Measurements from ENCODE around the gene SLC35F1. TPM values are rescaled to one million over a fixed set of nuclear protein-coding genes. Genes with fewer than 3 reads are reported as not detected.
"Not testable (repeated sequence)": the region's sequence is repeated elsewhere in the genome, so short reads cannot be mapped to it uniquely, and the experiment has no call there.

The SLC35F1 gene
- total RNA-seq, 4 donors from 2014 or later: 0.28 to 0.53 (median 0.40) TPM; not detected in 1

GRCh38 chr6:117960877-117961276, 53.8 kb downstream of the SLC35F1 start:
- Histone ChIP-seq H3K27me3 (no peaks in the 10 kb centered on the region), H3K4me3 (no peak overlapping the region), H3K4me1 (no peaks in the 10 kb centered on the region), H3K36me3 (no peaks in the 10 kb centered on the region), H3K27ac (no peak overlapping the region), H3K9me3 (no peaks in the 10 kb centered on the region)
- TF ChIP-seq POLR2A (IDR thresholded peaks at IDR 0.05) (no peak), CTCF (IDR thresholded peaks at IDR 0.05) (no peak)
- no peak for DNase-seq

GRCh38 chr6:117961301-117961700, 54.2 kb downstream of the SLC35F1 start:
- H3K36me3 ChIP-seq: no peaks in the 10 kb centered on the region
- H3K4me3 ChIP-seq: no peak overlapping the region
- H3K27me3 ChIP-seq: no peaks in the 10 kb centered on the region
- TF ChIP-seq CTCF (IDR thresholded peaks at IDR 0.05) (no peak), POLR2A (IDR thresholded peaks at IDR 0.05) (no peak)
- no peak overlapping the region for H3K27ac ChIP-seq
- DNase-seq: no peak
- H3K9me3 ChIP-seq: no peaks in the 10 kb centered on the region
- no peaks in the 10 kb centered on the region for H3K4me1 ChIP-seq

GRCh38 chr6:117965763-117966162, 58.7 kb downstream of the SLC35F1 start:
- H3K9me3 ChIP-seq, H3K4me3 ChIP-seq: not testable (repeated sequence)

GRCh38 chr6:117971637-117972036, 64.6 kb downstream of the SLC35F1 start:
- no peak for DNase-seq
- no peak overlapping the region for H3K27ac ChIP-seq
- H3K4me1 ChIP-seq: no peaks in the 10 kb centered on the region
- H3K27me3 ChIP-seq: no peaks in the 10 kb centered on the region
- no peaks in the 10 kb centered on the region for H3K36me3 ChIP-seq
- TF ChIP-seq POLR2A (IDR thresholded peaks at IDR 0.05) (no peak), CTCF (IDR thresholded peaks at IDR 0.05) (no peak)
- H3K4me3 ChIP-seq: no peak overlapping the region
- H3K9me3 ChIP-seq: no peaks in the 10 kb centered on the region

More at GRCh38 chr6:117965763-117966162, 58.7 kb downstream of the SLC35F1 start:
- H3K4me1 ChIP-seq, DNase-seq, H3K27ac ChIP-seq, H3K27me3 ChIP-seq, H3K36me3 ChIP-seq: not testable (repeated sequence)

GRCh38 chr6:117974914-117975627, 68.0 kb downstream of the SLC35F1 start:
- DNase-seq: no peak

More at GRCh38 chr6:117974914-117975627, 68.0 kb downstream of the SLC35F1 start:
- Histone ChIP-seq H3K36me3 (no peaks in the 10 kb centered on the region), H3K27me3 (no peaks in the 10 kb centered on the region), H3K27ac (no peak overlapping the region), H3K9me3 (no peaks in the 10 kb centered on the region), H3K4me1 (no peaks in the 10 kb centered on the region), H3K4me3 (no peak overlapping the region)
- no peak for TF ChIP-seq CTCF (IDR thresholded peaks at IDR 0.05)
